SH-SY5Y (cell line): Measurements from ENCODE around the gene KIF20B.

Experiments
- GATA2 ChIP-seq: IDR thresholded peaks from 2 replicates; pipeline ENCODE4 v1.6.1; 2011; ENCODE audit warnings: mild to moderate bottlenecking, low read depth, low read length
- GATA3 ChIP-seq: IDR thresholded peaks from 2 replicates; pipeline ENCODE4 v1.6.1; 2011; ENCODE audit warnings: low read depth, mild to moderate bottlenecking, low read length, moderate library complexity

DNA sequence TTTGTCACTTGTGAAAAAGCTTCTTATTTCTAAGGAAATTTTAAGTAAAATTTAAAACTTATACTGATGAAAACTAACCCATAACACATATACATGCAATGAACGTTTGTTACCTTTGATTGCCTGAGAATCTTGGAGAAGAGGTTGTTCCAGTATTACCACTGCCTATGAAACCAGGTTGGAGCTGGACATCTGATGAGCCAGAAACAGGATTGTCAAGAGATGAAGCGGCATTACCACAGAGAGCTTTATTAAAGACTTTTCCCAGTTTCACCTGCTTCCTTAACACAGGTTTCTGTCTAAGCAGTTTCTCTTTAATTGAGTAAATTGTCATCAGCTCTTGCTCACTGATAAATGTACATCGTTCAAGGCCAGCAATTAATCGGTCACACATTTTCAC is 9.0 kb upstream of the KIF20B start:
- TF ChIP-seq GATA3 (no peak), GATA2 (no peak)
